HG02885 (cell line): ENCODE measurements around the gene PRICKLE2.

Source experiments
- ATAC-seq: cut with Tn5 transposase; IDR thresholded peaks from one replicate; pipeline ENCODE4 v1.9.1; 2021; ENCODE audit warnings: mild to moderate bottlenecking; ENCODE audit not compliant: unreplicated experiment, poor library complexity

The PRICKLE2 gene

GRCh38 chr3:64191822-64192221 lies 33.4 kb downstream of the PRICKLE2 start:
- ATAC-seq, result no peak

GRCh38 chr3:64190517-64191515 lies 34.5 kb downstream of the PRICKLE2 start:
- no peak for ATAC-seq

- no peak for ATAC-seq
These were observed 36.3 kb downstream of the PRICKLE2 start for GRCh38 chr3:64188810-64189560.

- ATAC-seq, result no peak
These were observed 38.0 kb downstream of the PRICKLE2 start for GRCh38 chr3:64187065-64187959.

- ATAC-seq, result no peak
These were observed 38.6 kb downstream of the PRICKLE2 start for GRCh38 chr3:64186667-64187064.

GRCh38 chr3:64185436-64185835 lies 39.8 kb downstream of the PRICKLE2 start:
- ATAC-seq, result no peak

- no peak for ATAC-seq
These were observed 40.6 kb downstream of the PRICKLE2 start for GRCh38 chr3:64184621-64185020.

- no peak for ATAC-seq
These were observed 45.4 kb downstream of the PRICKLE2 start for GRCh38 chr3:64179860-64180259.

- no peak for ATAC-seq
These were observed 46.0 kb downstream of the PRICKLE2 start for GRCh38 chr3:64179249-64179648.

- ATAC-seq, result no peak
These were observed 46.8 kb downstream of the PRICKLE2 start for GRCh38 chr3:64178419-64178818.

GRCh38 chr3:64176461-64176996 lies 48.7 kb downstream of the PRICKLE2 start:
- ATAC-seq, result peak; percentile 65

- ATAC-seq, result no peak
These were observed 50.9 kb downstream of the PRICKLE2 start for GRCh38 chr3:64174328-64174727.

- ATAC-seq, result no peak
These were observed 51.7 kb downstream of the PRICKLE2 start for GRCh38 chr3:64173563-64173962.

GRCh38 chr3:64170270-64170669 lies 55.0 kb downstream of the PRICKLE2 start:
- no peak for ATAC-seq

- ATAC-seq, result no peak
These were observed 57.4 kb downstream of the PRICKLE2 start for GRCh38 chr3:64167868-64168267.

GRCh38 chr3:64167351-64167750 lies 57.9 kb downstream of the PRICKLE2 start:
- no peak for ATAC-seq

GRCh38 chr3:64166584-64167162 lies 58.6 kb downstream of the PRICKLE2 start:
- ATAC-seq, result no peak

- ATAC-seq, result no peak
These were observed 60.9 kb downstream of the PRICKLE2 start for GRCh38 chr3:64164349-64164748.

GRCh38 chr3:64163755-64164148 lies 61.5 kb downstream of the PRICKLE2 start:
- peak; percentile 86 for ATAC-seq
